Tibial nerve (tissue), 4 donors: Measurements from ENCODE around the gene ZNF181.

Source experiments
- CTCF ChIP-seq, 5 experiments: fragments of 200-600 bp in 3 of 5; fragments of 450-650 bp in 2 of 5; sonication (generic) in 3 of 5; IDR thresholded peaks; one replicate each; pipeline ENCODE4 v1.5.1; 2016 to 2019; ENCODE audit warnings: antibody characterized with exemption in 5 of 5, mild to moderate bottlenecking in 3 of 5, moderate library complexity in 2 of 5
- EP300 ChIP-seq, 2 donors: sonication (generic); formaldehyde crosslinking; IDR thresholded peaks; one replicate each; pipeline ENCODE4 v1.6.1; 2017; ENCODE audit warnings: antibody characterized with exemption in 2 of 2, mild to moderate bottlenecking in 1 of 2
- POLR2A ChIP-seq, 2 donors: fragments of 450-650 bp; IDR thresholded peaks; one replicate each; pipeline ENCODE4 v1.6.1; 2017; ENCODE audit warnings: antibody characterized with exemption in 2 of 2, mild to moderate bottlenecking in 2 of 2, moderate library complexity in 2 of 2

- TF ChIP-seq POLR2A (IDR thresholded peaks at IDR 0.05) (no peak), EP300 (IDR thresholded peaks at IDR 0.05) (no peak), CTCF (IDR thresholded peaks at IDR 0.05) (no peak)
These were observed 23.4 kb downstream of the ZNF181 start for GRCh38 chr19:34757441-34757840.
